HCT116 (cell line): ENCODE results near the gene IMMT. TPM values are rescaled to one million over a fixed set of nuclear protein-coding genes. Genes with fewer than 3 reads are reported as not detected.

Source experiments
- ATAC-seq: fragments of 200-7000 bp; cut with Tn5 transposase; 2 replicates; pipeline ENCODE4 v1.9.1; 2020; ENCODE audit warnings: mild to moderate bottlenecking, moderate library complexity
- BruUV-seq: library from RNA; stranded (reverse); fragments of 400-500 nt; replicated peaks from 2 replicates; lab custom pipeline; 2021; lab: Mats Ljungman, UMichigan
- CTCF ChIA-PET: fragments of 300-600 bp; sonication (Branson Sonifier 250); formaldehyde crosslinking; loops from one replicate; lab custom pipeline; 2021; ENCODE audit warnings: antibody characterized with exemption; lab: Charles Lee
- POLR2A ChIA-PET: fragments of 300-600, 350-600 bp; sonication (Branson Sonifier 250); formaldehyde crosslinking; loops from one replicate; lab custom pipeline; 2021; ENCODE audit warnings: antibody characterized with exemption; lab: Charles Lee
- RAD21 ChIA-PET, 2 experiments: fragments of 300-600 bp; sonication (Branson Sonifier 250); formaldehyde crosslinking; loops; one replicate each; lab custom pipeline; 2023; ENCODE audit warnings: low total read pairs in 2 of 2; ENCODE audit not compliant: uncharacterized antibody in 2 of 2, unreplicated experiment in 2 of 2, low non-redundant PET in 1 of 2; lab: Charles Lee
- DNase-seq: peaks from one replicate; pipeline ENCODE4 v3.0.0-alpha.2; 2010; ENCODE audit warnings: low read depth, low spot score
- H2AFZ ChIP-seq: fragments of 200-600 bp; shearing (Covaris generic), sonication (generic); 2 replicates; pipeline ENCODE4 v1.6.1; 2017; ENCODE audit warnings: low read depth, mixed run types, mixed read lengths, antibody characterized with exemption, low read length; ENCODE audit not compliant: poor library complexity, severe bottlenecking
- H3K27ac ChIP-seq: 2 replicates; pipeline ENCODE4 v1.5.1; 2012; ENCODE audit warnings: low read depth, low read length
- H3K27me3 ChIP-seq: fragments of 200-600 bp; sonication (generic); 2 replicates; pipeline ENCODE4 v1.6.1; 2016; ENCODE audit warnings: mixed run types, low read length, mixed read lengths; ENCODE audit not compliant: insufficient read depth
- H3K36me3 ChIP-seq, 2 experiments: fragments of 200-500 bp in 1 of 2; fragments of 200-600 bp in 1 of 2; sonication (Bioruptor generic) in 1 of 2; sonication (generic) in 1 of 2; 2 replicates each; pipeline versions ENCODE4 v1.5.1 to v1.6.1; 2014 to 2016; ENCODE audit warnings: low read length in 2 of 2, inconsistent platforms in 1 of 2, mixed read lengths in 1 of 2, mixed run types in 1 of 2; ENCODE audit not compliant: insufficient read depth in 2 of 2, control insufficient read depth in 1 of 2
- H3K4me1 ChIP-seq, 2 experiments: fragments of 200-600 bp in 1 of 2; sonication (generic) in 1 of 2; 2 replicates each; pipeline versions ENCODE4 v1.5.1 to v1.6.1; 2012 to 2017; ENCODE audit warnings: low read length in 2 of 2, inconsistent platforms in 1 of 2, mild to moderate bottlenecking in 1 of 2, mixed read lengths in 1 of 2, mixed run types in 1 of 2, moderate library complexity in 1 of 2; ENCODE audit not compliant: insufficient read depth in 2 of 2, control insufficient read depth in 1 of 2
- H3K4me2 ChIP-seq: fragments of 200-600 bp; sonication (generic); 2 replicates; pipeline ENCODE4 v1.6.1; 2017; ENCODE audit warnings: mixed run types, low read length, mixed read lengths
- H3K4me3 ChIP-seq, 2 experiments: fragments of 200-600 bp in 1 of 2; sonication (generic) in 1 of 2; replicated peaks in 1 of 2; 2 replicates each; pipeline ENCODE4 v1.5.1; 2011 to 2016; ENCODE audit warnings: low read length in 2 of 2, control low read depth in 1 of 2, low read depth in 1 of 2, mild to moderate bottlenecking in 1 of 2, mixed read lengths in 1 of 2, mixed run types in 1 of 2
- H3K79me2 ChIP-seq: fragments of 200-600 bp; sonication (generic); 2 replicates; pipeline ENCODE4 v1.6.1; 2017; ENCODE audit warnings: mild to moderate bottlenecking, mixed run types, low read length, moderate library complexity, mixed read lengths; ENCODE audit not compliant: insufficient read depth
- H3K9ac ChIP-seq: fragments of 200-600 bp; sonication (generic); 2 replicates; pipeline ENCODE4 v1.6.1; 2016; ENCODE audit warnings: low read length, mixed read lengths
- H3K9me2 ChIP-seq: fragments of 200-600 bp; sonication (generic), shearing (Covaris generic); 2 replicates; pipeline ENCODE4 v1.6.1; 2017; ENCODE audit warnings: mixed run types, mild to moderate bottlenecking, moderate library complexity; ENCODE audit not compliant: insufficient read depth
- H3K9me3 ChIP-seq, 2 experiments: fragments of 200-500 bp in 1 of 2; fragments of 200-600 bp in 1 of 2; sonication (Bioruptor generic) in 1 of 2; sonication (generic) in 1 of 2; 2 replicates each; pipeline ENCODE4 v1.6.1; 2014 to 2017; ENCODE audit warnings: low read length in 2 of 2, mixed read lengths in 2 of 2, inconsistent platforms in 1 of 2, low read depth in 1 of 2, mild to moderate bottlenecking in 1 of 2, mixed run types in 1 of 2, moderate library complexity in 1 of 2; ENCODE audit not compliant: control insufficient read depth in 1 of 2, insufficient read depth in 1 of 2
- H4K20me1 ChIP-seq: fragments of 200-600 bp; sonication (generic), shearing (Covaris generic); 2 replicates; pipeline ENCODE4 v1.6.1; 2017; ENCODE audit warnings: mixed run types, mild to moderate bottlenecking, moderate library complexity; ENCODE audit not compliant: insufficient read depth
- CBX3 ChIP-seq: IDR thresholded peaks from 2 replicates; pipeline ENCODE4 v1.6.1; 2012; ENCODE audit warnings: low read depth
- CEBPB ChIP-seq: IDR thresholded peaks from 2 replicates; pipeline ENCODE4 v1.6.1; 2012; ENCODE audit warnings: low read depth
- EGR1 ChIP-seq: IDR thresholded peaks from 2 replicates; pipeline ENCODE4 v1.6.1; 2012; ENCODE audit warnings: low read depth
- EZH2 ChIP-seq: fragments of 200-600 bp; sonication (generic); IDR thresholded peaks from 2 replicates; pipeline ENCODE4 v1.6.1; 2017; ENCODE audit warnings: antibody characterized with exemption, mixed run types
- EZH2phosphoT487 ChIP-seq: fragments of 200-600 bp; IDR thresholded peaks from 2 replicates; pipeline ENCODE4 v1.6.1; 2018; ENCODE audit warnings: antibody characterized with exemption, borderline replicate concordance
- FOSL1 ChIP-seq: IDR thresholded peaks from 2 replicates; pipeline ENCODE4 v1.6.1; 2012; ENCODE audit warnings: low read depth
- JUND ChIP-seq: IDR thresholded peaks from 2 replicates; pipeline ENCODE4 v1.6.1; 2012
- POLR2A ChIP-seq: IDR thresholded peaks from 2 replicates; pipeline ENCODE4 v1.7.0; 2011; ENCODE audit warnings: borderline replicate concordance; ENCODE audit not compliant: insufficient read depth, insufficient read length; ENCODE audit errors: extremely low read depth
- RAD21 ChIP-seq: IDR thresholded peaks from 2 replicates; pipeline ENCODE4 v1.6.1; 2012; ENCODE audit warnings: low read depth, mild to moderate bottlenecking
- SIN3A ChIP-seq: IDR thresholded peaks from 2 replicates; pipeline ENCODE4 v1.6.1; 2012; ENCODE audit warnings: low read depth
- SP1 ChIP-seq: IDR thresholded peaks from 2 replicates; pipeline ENCODE4 v1.6.1; 2012; ENCODE audit warnings: low read depth
- SRF ChIP-seq: IDR thresholded peaks from 2 replicates; pipeline ENCODE4 v1.6.1; 2012; ENCODE audit warnings: low read depth
- TCF7L2 ChIP-seq: IDR thresholded peaks from 2 replicates; pipeline ENCODE4 v1.7.0; 2011; ENCODE audit warnings: borderline replicate concordance, inconsistent platforms; ENCODE audit not compliant: insufficient read depth, insufficient read length; ENCODE audit errors: extremely low read depth
- YY1 ChIP-seq: IDR thresholded peaks from 2 replicates; pipeline ENCODE4 v1.6.1; 2011; ENCODE audit warnings: low read length, low read depth, moderate library complexity, mild to moderate bottlenecking; ENCODE audit not compliant: insufficient replicate concordance; ENCODE audit errors: extremely low read depth
- ZBTB33 ChIP-seq: IDR thresholded peaks from 2 replicates; pipeline ENCODE4 v1.6.1; 2011; ENCODE audit warnings: mild to moderate bottlenecking, low read length, moderate library complexity; ENCODE audit not compliant: insufficient replicate concordance; ENCODE audit errors: extremely low read depth
- ZFX ChIP-seq: fragments of 450-650 bp; IDR thresholded peaks from 2 replicates; pipeline ENCODE4 v1.6.1; 2017
- ZNF274 ChIP-seq: fragments of 200-500 bp; sonication (Bioruptor generic); IDR thresholded peaks from 2 replicates; pipeline ENCODE4 v1.6.1; 2014; ENCODE audit warnings: mild to moderate bottlenecking, low read depth, low read length, inconsistent platforms
- intact Hi-C: fragments of 100-400 bp; cut with micrococcal nuclease; formaldehyde crosslinking; loops from 2 replicates; pipeline ENCODE4 v1.10.0; 2022
- total RNA-seq: library from RNA; stranded (reverse); gene quantifications from one replicate; pipeline ENCODE4 v1.2.1, GENCODE V29; 2021; ENCODE audit not compliant: unreplicated experiment
- TF ChIP-seq, protein P1 (sequence below), 3 experiments: fragments of 200-600 bp in 1 of 3; sonication (generic) in 1 of 3; IDR thresholded peaks in 2 of 3; conservative IDR thresholded peaks in 1 of 3; 2 replicates each; pipeline ENCODE4 v1.5.1; 2012 to 2017; ENCODE audit warnings: low read depth in 2 of 3, low read length in 2 of 3, antibody characterized with exemption in 1 of 3, borderline replicate concordance in 1 of 3, control low read depth in 1 of 3, mild to moderate bottlenecking in 1 of 3, mixed read lengths in 1 of 3, mixed run types in 1 of 3, moderate library complexity in 1 of 3; ENCODE audit not compliant: insufficient read depth in 1 of 3

IMMT gene
- total RNA-seq, 1 experiment from 2014 or later: 125 TPM

DNA sequence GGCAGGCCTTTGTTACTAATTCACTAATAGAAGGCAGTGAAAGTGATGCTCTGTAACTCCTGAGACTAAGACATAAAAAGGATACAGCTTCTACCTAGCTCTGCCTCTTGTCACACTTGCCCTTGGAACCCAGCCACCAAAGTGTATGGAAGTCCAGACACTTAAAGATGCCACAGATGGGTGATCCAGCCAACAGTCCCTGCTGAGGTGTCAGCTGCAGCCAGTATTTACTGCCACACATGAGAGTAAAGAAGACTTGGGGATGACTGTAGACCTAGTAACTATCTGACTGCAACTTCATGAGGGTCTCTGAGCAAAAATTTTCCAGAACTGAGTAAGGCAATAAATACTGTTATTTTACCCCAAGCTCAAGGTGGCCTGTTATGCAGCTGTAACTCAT lies 8.8 kb downstream of the IMMT start:
- DNase-seq: no peak
- H2AFZ ChIP-seq: no peak overlapping the region
- no peak overlapping the region for H3K9ac ChIP-seq
- ATAC-seq: no peak
- peaks cover 14% of the 10 kb centered on the region; the same call in 1 of the 2 replicates for H4K20me1 ChIP-seq
- no peaks in the 10 kb centered on the region for H3K4me1 ChIP-seq
- peaks cover 0 to 8% of the 10 kb centered on the region in 2 experiments; a peak in 1 of 4 replicates for H3K36me3 ChIP-seq
- no peaks in the 10 kb centered on the region for H3K27me3 ChIP-seq
- no peak overlapping the region for H3K27ac ChIP-seq
- H3K9me2 ChIP-seq: no peaks in the 10 kb centered on the region
- H3K9me3 ChIP-seq: no peaks in the 10 kb centered on the region
- no TSS peak for BruUV-seq
- no peak overlapping the region for H3K4me3 ChIP-seq
- ChIA-PET CTCF (no interaction called here), POLR2A (no interaction called here), RAD21 (no interaction called here)
- no peak for TF ChIP-seq ZBTB33
- no peak for TF ChIP-seq SP1
- no peak for TF ChIP-seq EZH2
- no peak for TF ChIP-seq FOSL1
- TF ChIP-seq YY1: no peak
- no peak for TF ChIP-seq CBX3
- TF ChIP-seq ZFX: no peak
- TF ChIP-seq, protein P1, sequence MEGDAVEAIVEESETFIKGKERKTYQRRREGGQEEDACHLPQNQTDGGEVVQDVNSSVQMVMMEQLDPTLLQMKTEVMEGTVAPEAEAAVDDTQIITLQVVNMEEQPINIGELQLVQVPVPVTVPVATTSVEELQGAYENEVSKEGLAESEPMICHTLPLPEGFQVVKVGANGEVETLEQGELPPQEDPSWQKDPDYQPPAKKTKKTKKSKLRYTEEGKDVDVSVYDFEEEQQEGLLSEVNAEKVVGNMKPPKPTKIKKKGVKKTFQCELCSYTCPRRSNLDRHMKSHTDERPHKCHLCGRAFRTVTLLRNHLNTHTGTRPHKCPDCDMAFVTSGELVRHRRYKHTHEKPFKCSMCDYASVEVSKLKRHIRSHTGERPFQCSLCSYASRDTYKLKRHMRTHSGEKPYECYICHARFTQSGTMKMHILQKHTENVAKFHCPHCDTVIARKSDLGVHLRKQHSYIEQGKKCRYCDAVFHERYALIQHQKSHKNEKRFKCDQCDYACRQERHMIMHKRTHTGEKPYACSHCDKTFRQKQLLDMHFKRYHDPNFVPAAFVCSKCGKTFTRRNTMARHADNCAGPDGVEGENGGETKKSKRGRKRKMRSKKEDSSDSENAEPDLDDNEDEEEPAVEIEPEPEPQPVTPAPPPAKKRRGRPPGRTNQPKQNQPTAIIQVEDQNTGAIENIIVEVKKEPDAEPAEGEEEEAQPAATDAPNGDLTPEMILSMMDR (IDR thresholded peaks at IDR 0.05 in 2 of 3, conservative IDR thresholded peaks at IDR 0.05 in 1 of 3; ENCODE audit: borderline replicate concordance in 1 of 3, insufficient read depth in 1 of 3, low read depth in 2 of 3, low read length in 2 of 3): no peak
- no peak for TF ChIP-seq EZH2phosphoT487
- TF ChIP-seq RAD21: no peak
- no peak for TF ChIP-seq TCF7L2
- TF ChIP-seq CEBPB: no peak
- no peak for TF ChIP-seq JUND
- TF ChIP-seq SIN3A: no peak
- TF ChIP-seq POLR2A: no peak
- no peak for TF ChIP-seq ZNF274
- TF ChIP-seq EGR1: no peak
- no peak for TF ChIP-seq SRF
- peaks cover 100% of the 10 kb centered on the region for H3K79me2 ChIP-seq
- intact Hi-C loops: no loop called here
- H3K4me2 ChIP-seq: no peak overlapping the region
